Neuronal stem cell (in vitro differentiated cells): ENCODE results near the gene FFAR1.
A peak's percentile ranks its signal among the peaks of the same experiment; 100 is the strongest.

Experiments
- DNase-seq: peaks from one replicate; pipeline ENCODE4 v3.0.0-alpha.2; 2013; ENCODE audit warnings: low spot score
- H2AFZ ChIP-seq: one replicate; pipeline ENCODE4 v1.6.1; 2013; ENCODE audit warnings: mild to moderate bottlenecking, low read length, inconsistent platforms
- H2AK5ac ChIP-seq: 2 replicates; pipeline ENCODE4 v1.6.1; 2013; ENCODE audit warnings: low read depth, mild to moderate bottlenecking, inconsistent platforms, low read length, moderate library complexity, mixed read lengths
- H2BK120ac ChIP-seq: 2 replicates; pipeline ENCODE4 v1.6.1; 2013; ENCODE audit warnings: low read depth, mild to moderate bottlenecking, inconsistent platforms, low read length, moderate library complexity, mixed read lengths
- H2BK12ac ChIP-seq: one replicate; pipeline ENCODE4 v1.6.1; 2013; ENCODE audit warnings: low read length, inconsistent platforms
- H2BK15ac ChIP-seq: 2 replicates; pipeline ENCODE4 v1.6.1; 2013; ENCODE audit warnings: mild to moderate bottlenecking, low read length, inconsistent platforms, mixed read lengths
- H2BK5ac ChIP-seq: one replicate; pipeline ENCODE4 v1.6.1; 2013; ENCODE audit warnings: inconsistent platforms, mild to moderate bottlenecking, low read length, moderate library complexity
- H3K14ac ChIP-seq: one replicate; pipeline ENCODE4 v1.6.1; 2013; ENCODE audit warnings: low read length, inconsistent platforms
- H3K18ac ChIP-seq: 2 replicates; pipeline ENCODE4 v1.6.1; 2013; ENCODE audit warnings: low read length, inconsistent platforms
- H3K23ac ChIP-seq: 2 replicates; pipeline ENCODE4 v1.6.1; 2013; ENCODE audit warnings: low read depth, mild to moderate bottlenecking, mixed read lengths, low read length, inconsistent platforms; ENCODE audit not compliant: poor library complexity
- H3K27ac ChIP-seq: replicated peaks from 3 replicates; pipeline ENCODE4 v1.5.1; 2013; ENCODE audit warnings: low read length, inconsistent platforms
- H3K27me3 ChIP-seq, 3 experiments: 2 replicates each; pipeline ENCODE4 v1.6.1; 2013; ENCODE audit warnings: low read length in 3 of 3, mild to moderate bottlenecking in 2 of 3, inconsistent platforms in 1 of 3, low read depth in 1 of 3, mixed read lengths in 1 of 3, moderate library complexity in 1 of 3; ENCODE audit not compliant: control insufficient read depth in 3 of 3, insufficient read depth in 3 of 3
- H3K36me3 ChIP-seq, 2 donors: replicated peaks in 1 of 2; 2 replicates each; pipeline ENCODE4 v1.6.1; 2013; ENCODE audit warnings: low read length in 2 of 2; ENCODE audit not compliant: control insufficient read depth in 2 of 2, insufficient read depth in 2 of 2
- H3K4ac ChIP-seq: 2 replicates; pipeline ENCODE4 v1.6.1; 2013; ENCODE audit warnings: inconsistent platforms, mild to moderate bottlenecking, low read length, moderate library complexity
- H3K4me1 ChIP-seq, 2 donors: 1 replicate in 1 of 2; 2 replicates in 1 of 2; pipeline ENCODE4 v1.6.1; 2013; ENCODE audit warnings: low read length in 2 of 2, low read depth in 1 of 2; ENCODE audit not compliant: control insufficient read depth in 2 of 2, insufficient read depth in 1 of 2
- H3K4me2 ChIP-seq: one replicate; pipeline ENCODE4 v1.6.1; 2013; ENCODE audit warnings: mild to moderate bottlenecking, low read length, inconsistent platforms; ENCODE audit not compliant: insufficient read depth, poor library complexity, severe bottlenecking
- H3K4me3 ChIP-seq, 2 donors: 2 replicates each; pipeline ENCODE4 v1.5.1; 2013; ENCODE audit warnings: low read length in 2 of 2, mild to moderate bottlenecking in 2 of 2, inconsistent platforms in 1 of 2, moderate library complexity in 1 of 2
- H3K79me1 ChIP-seq: one replicate; pipeline ENCODE4 v1.6.1; 2013; ENCODE audit warnings: low read depth, mild to moderate bottlenecking, inconsistent platforms, low read length, moderate library complexity
- H3K9ac ChIP-seq: one replicate; pipeline ENCODE4 v1.6.1; 2013; ENCODE audit warnings: mild to moderate bottlenecking, low read depth, low read length, inconsistent platforms; ENCODE audit not compliant: poor library complexity
- H3K9me3 ChIP-seq, 2 donors: replicated peaks in 1 of 2; 2 replicates each; pipeline versions ENCODE3 to v1.6.1; 2013; ENCODE audit warnings: low read length in 2 of 2, mild to moderate bottlenecking in 2 of 2, inconsistent platforms in 1 of 2, low read depth in 1 of 2, mixed read lengths in 1 of 2, moderate library complexity in 1 of 2; ENCODE audit not compliant: control insufficient read depth in 2 of 2, insufficient read depth in 1 of 2
- H4K8ac ChIP-seq: one replicate; pipeline ENCODE4 v1.6.1; 2013; ENCODE audit warnings: low read depth, mild to moderate bottlenecking, inconsistent platforms, low read length, moderate library complexity
- H4K91ac ChIP-seq: one replicate; pipeline ENCODE4 v1.6.1; 2013; ENCODE audit warnings: low read length, low read depth, mild to moderate bottlenecking, inconsistent platforms; ENCODE audit not compliant: poor library complexity
- WGBS, 2 donors: extraction: QIAGEN DNeasy Blood & Tissue Kit; methylation state at CpG; one replicate each; pipeline ENCODE4 v1.1.7; 2013; ENCODE audit warnings: missing lambda C conversion rate in 2 of 2, mixed read lengths in 1 of 2; ENCODE audit not compliant: insufficient read length in 2 of 2, insufficient replicate concordance in 1 of 2; ENCODE audit errors: extremely low coverage in 2 of 2; 5-methylcytosine and 5-hydroxymethylcytosine counted together

The FFAR1 gene

GRCh38 chr19:35352448-35353304 is 5.0 kb downstream of the FFAR1 start:
- H2BK12ac ChIP-seq: no peak overlapping the region
- no peak overlapping the region for H4K91ac ChIP-seq
- H3K27ac ChIP-seq: no peak overlapping the region
- WGBS, 2 donors: no CpG with 5 or more reads among the region's 32 CpGs
- H2AK5ac ChIP-seq: peak overlapping the region; percentile 4
- peak overlapping the region; percentile 77 for H2BK15ac ChIP-seq
- DNase-seq: peak; percentile 71
- H4K8ac ChIP-seq: peak overlapping the region; percentile 68
- peaks cover 0 to 23% (median 4%) of the 10 kb centered on the region in 3 experiments for H3K27me3 ChIP-seq
- no peak overlapping the region for H3K4me3 ChIP-seq
- H3K4me1 ChIP-seq: no peaks in the 10 kb centered on the region
- no peaks in the 10 kb centered on the region for H3K36me3 ChIP-seq
- H3K18ac ChIP-seq: no peak overlapping the region
- H3K9ac ChIP-seq: no peak overlapping the region
- H2AFZ ChIP-seq: peak overlapping the region; percentile 65
- H3K9me3 ChIP-seq: no peaks in the 10 kb centered on the region
- no peak overlapping the region for H2BK5ac ChIP-seq
- H3K14ac ChIP-seq: no peak overlapping the region
- no peak overlapping the region for H3K4ac ChIP-seq
- no peak overlapping the region for H2BK120ac ChIP-seq
- H3K23ac ChIP-seq: peak overlapping the region; percentile 16
- no peaks in the 10 kb centered on the region for H3K79me1 ChIP-seq
- H3K4me2 ChIP-seq: no peak overlapping the region

- Histone ChIP-seq H2BK5ac (no peak overlapping the region), H2BK12ac (no peak overlapping the region), H2AFZ (no peak overlapping the region), H4K8ac (no peak overlapping the region), H3K79me1 (no peaks in the 10 kb centered on the region), H3K9me3 (no peaks in the 10 kb centered on the region), H3K27me3 (peaks cover 0 to 17% (median 4%) of the 10 kb centered on the region in 3 experiments), H3K9ac (no peak overlapping the region), H4K91ac (no peak overlapping the region), H2BK120ac (no peak overlapping the region), H2AK5ac (no peak overlapping the region), H3K4ac (no peak overlapping the region), H3K27ac (no peak overlapping the region), H3K23ac (no peak overlapping the region), H3K4me3 (no peak overlapping the region), H2BK15ac (no peak overlapping the region), H3K4me2 (no peak overlapping the region), H3K4me1 (no peaks in the 10 kb centered on the region), H3K18ac (no peak overlapping the region), H3K36me3 (no peaks in the 10 kb centered on the region), H3K14ac (no peak overlapping the region)
- DNase-seq: no peak
- no CpG with 5 or more reads among the region's 9 CpGs for WGBS, 2 donors
These were observed 5.9 kb downstream of the FFAR1 start for GRCh38 chr19:35353635-35354034.

DNA sequence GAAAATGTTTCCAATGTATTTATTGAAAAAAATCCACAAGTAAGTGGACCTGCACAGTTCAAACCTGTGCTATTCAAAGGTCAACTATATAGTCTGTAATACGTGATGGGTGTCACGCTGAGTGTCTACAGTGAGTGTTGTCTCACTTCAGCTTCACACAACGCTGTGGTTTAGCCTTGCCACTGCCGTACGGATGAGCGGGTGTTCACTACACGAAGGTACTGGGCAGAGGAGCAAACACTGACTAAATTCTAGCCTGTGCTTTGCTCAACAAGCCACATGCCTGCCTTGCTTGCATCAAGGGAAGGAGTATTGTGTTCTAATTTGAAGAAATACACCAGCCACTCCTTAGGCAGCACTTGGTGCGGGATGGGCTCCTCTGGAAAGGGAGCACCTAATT is 7.2 kb downstream of the FFAR1 start:
- Histone ChIP-seq H3K4me1 (no peaks in the 10 kb centered on the region), H3K4ac (no peak overlapping the region), H3K4me2 (no peak overlapping the region), H3K27me3 (peaks cover 0 to 4% (median 0%) of the 10 kb centered on the region in 3 experiments), H3K23ac (no peak overlapping the region), H2AK5ac (no peak overlapping the region), H3K36me3 (no peaks in the 10 kb centered on the region), H3K79me1 (no peaks in the 10 kb centered on the region), H3K9ac (no peak overlapping the region), H3K14ac (no peak overlapping the region), H3K4me3 (no peak overlapping the region), H2BK15ac (no peak overlapping the region), H2BK120ac (no peak overlapping the region), H2AFZ (no peak overlapping the region), H2BK5ac (peak overlapping the region; percentile 69), H4K91ac (no peak overlapping the region), H4K8ac (no peak overlapping the region), H3K9me3 (no peaks in the 10 kb centered on the region), H2BK12ac (no peak overlapping the region), H3K27ac (no peak overlapping the region), H3K18ac (no peak overlapping the region)
- DNase-seq: no peak
- WGBS, 2 donors: no CpG with 5 or more reads among the region's 8 CpGs

DNA sequence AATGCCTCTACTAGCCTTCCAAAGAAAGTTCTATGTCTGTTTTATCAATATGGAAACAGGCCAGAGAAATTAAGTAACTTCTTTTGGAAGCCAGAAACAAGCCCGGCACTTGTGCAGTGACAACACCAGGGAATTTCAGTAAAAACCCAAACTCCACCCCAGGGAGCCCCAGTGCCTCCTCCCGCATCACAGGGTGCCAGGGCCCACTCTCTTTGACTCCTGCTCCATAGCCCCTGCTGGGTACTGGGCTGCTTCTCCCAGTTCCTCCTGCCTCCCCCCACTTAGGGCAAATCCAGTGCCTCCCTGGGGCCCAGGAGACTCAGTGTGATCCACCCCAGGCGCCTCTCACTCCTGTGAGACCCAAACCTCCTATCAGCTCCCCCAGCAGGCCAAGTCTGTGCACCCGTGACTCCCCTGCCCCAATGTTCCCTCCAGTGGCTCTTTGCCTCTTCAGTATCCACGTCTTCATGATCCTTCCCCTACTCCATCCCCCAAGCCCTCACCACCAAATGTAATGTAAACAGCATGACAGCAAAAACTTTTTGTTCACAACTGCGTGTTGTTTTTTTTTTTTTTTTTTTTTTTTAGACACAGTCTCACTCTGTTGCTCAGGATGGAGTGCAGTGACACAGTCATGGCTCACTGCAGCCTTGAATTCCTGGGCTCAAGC is 8.2 kb downstream of the FFAR1 start:
- Histone ChIP-seq H2BK15ac (no peak overlapping the region), H4K91ac (no peak overlapping the region), H3K9me3 (no peaks in the 10 kb centered on the region), H3K18ac (no peak overlapping the region), H3K4me1 (no peaks in the 10 kb centered on the region), H2AK5ac (no peak overlapping the region), H3K9ac (no peak overlapping the region), H3K36me3 (no peaks in the 10 kb centered on the region), H2BK12ac (no peak overlapping the region), H2BK120ac (no peak overlapping the region), H3K23ac (no peak overlapping the region), H4K8ac (no peak overlapping the region), H3K4ac (no peak overlapping the region), H3K79me1 (no peaks in the 10 kb centered on the region), H3K27ac (no peak overlapping the region), H3K27me3 (peaks cover 0 to 3% (median 0%) of the 10 kb centered on the region in 3 experiments), H3K4me3 (no peak overlapping the region), H3K4me2 (no peak overlapping the region), H3K14ac (no peak overlapping the region), H2BK5ac (no peak overlapping the region), H2AFZ (no peak overlapping the region)
- no peak for DNase-seq
- WGBS, 2 donors: no CpG with 5 or more reads among the region's 6 CpGs
